Measurements from ENCODE around the gene SETX.
"Not testable (repeated sequence)": the region's sequence is repeated elsewhere in the genome, so short reads cannot be mapped to it uniquely, and the experiment has no call there.

Gene SETX

GRCh38 chr9:132354637-132355355, at the start of gene SETX:
Gene SETX (minus strand): TSS chr9:132354986. CDS start chr9:132349428, 5,558 bp downstream.
- peak; percentile 96 to 98 for DNase-seq

GRCh38 chr9:132404228-132404881, 49.6 kb upstream of the SETX start:
- DNase-seq = no peak

DNA sequence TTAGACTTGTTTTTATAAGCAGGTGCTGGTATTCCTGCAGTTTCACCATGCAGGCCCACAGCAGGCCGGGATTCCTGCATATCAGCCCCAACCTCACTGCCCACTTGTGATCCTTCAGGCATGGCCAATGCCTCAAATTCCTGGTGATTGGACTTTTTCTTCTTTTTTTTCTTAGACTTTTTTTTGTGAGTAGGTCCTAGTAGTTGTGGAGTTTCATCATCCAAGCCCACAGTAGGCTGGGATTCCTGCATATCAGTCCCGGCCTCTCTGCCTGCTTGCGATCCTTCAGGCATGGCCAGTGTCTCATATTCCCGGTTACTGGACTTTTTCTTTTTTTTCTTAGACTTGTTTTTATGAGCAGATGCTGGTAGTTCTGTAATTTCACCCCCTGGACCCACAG, 47.0 kb upstream of the SETX start:
- DNase-seq = no peak

- DNase-seq = no peak
Observed at GRCh38 chr9:132395560-132395959, 40.8 kb upstream of the SETX start.

DNA sequence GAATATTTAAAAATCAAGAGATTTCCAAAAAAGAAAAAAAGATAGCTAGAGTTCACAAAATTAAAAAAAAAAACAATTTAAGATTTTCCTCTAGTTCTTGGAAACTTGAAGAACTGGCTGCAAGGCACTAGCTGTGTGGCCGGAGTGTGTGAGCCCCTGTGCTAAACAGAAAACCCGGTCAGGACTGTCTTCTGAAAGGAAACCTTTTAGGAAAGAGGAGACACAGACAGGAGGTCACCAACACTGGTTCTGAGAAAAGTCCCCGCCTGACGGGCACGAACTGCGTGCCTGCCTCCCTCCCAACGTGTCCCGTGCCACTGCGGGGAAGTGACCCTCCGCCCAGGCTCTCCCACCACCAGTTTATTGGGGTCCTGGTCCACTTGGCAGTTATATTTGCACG, 36.7 kb upstream of the SETX start:
- no peak for DNase-seq

- DNase-seq = no peak
Observed at GRCh38 chr9:132390966-132391365, 36.2 kb upstream of the SETX start.

- DNase-seq = no peak
Observed at GRCh38 chr9:132387133-132387532, 32.3 kb upstream of the SETX start.

GRCh38 chr9:132384376-132384775, 29.6 kb upstream of the SETX start:
- no peak for DNase-seq

DNA sequence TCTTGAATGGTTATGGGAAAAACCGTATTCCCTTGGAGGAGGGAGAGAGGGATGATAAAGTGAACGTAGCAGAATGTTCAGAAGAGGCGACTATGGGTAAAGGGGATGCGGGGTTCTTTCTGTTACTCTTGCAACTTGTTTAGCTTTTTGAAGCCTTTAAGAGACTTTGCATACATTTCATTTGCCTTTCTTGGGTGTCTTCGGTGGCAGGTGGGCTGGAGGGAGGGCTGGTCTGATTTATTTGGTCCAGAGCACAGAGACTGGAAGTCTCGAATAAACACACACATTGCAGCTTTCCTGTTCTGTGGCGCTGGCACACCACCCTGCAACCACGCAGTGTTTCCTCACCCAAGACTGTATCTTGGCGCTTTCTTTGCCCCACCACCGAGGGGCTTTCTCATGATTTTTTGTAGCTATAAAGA, 28.7 kb upstream of the SETX start:
- DNase-seq = no peak

DNA sequence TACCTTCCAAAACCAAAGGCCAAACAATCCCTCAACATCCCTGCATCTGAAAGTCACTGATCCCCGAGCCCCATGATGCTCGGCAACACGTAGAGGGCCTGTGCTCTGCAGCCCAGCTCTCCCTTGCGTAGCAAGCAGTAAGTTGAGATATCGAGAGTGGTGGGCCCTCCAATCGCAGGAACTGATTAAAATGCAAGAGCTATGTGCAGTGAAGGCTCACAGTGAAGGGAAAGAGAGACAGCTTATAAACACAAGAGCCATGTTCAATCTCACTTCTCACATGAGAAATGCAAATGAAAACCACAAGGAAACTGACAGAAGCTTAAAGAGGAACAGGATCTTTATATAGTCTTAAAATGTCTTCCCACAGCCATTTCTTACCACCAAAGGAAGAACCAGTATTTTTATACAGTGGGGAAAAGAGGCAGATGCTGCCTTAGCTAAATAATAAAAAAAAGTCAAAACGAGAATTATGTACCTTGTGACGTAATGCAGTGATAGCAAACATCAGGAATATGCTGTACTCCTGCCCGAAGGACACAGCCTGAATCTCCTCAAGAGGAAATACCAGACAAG, 27.3 kb upstream of the SETX start:
- DNase-seq = peak in 1 of 2 donors; percentile 9

- not testable (repeated sequence) for DNase-seq
Observed at GRCh38 chr9:132378416-132378815, 23.6 kb upstream of the SETX start.

DNA sequence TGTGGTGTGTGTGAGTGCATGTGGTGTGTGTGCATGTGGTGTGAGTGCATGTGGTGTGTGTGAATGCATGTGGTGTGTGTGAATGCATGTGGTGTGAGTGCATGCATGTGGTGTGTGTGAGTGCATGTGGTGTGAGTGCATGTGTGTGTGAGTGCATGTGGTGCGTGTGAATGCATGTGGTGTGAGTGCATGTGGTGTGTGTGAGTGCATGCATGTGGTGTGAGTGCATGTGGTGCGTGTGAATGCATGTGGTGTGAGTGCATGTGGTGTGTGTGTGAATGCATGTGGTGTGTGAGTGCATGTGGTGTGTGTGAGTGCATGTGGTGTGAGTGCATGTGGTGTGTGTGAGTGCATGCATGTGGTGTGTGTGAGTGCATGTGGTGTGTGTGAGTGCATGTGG, 23.0 kb upstream of the SETX start:
- DNase-seq = not testable (repeated sequence)

DNA sequence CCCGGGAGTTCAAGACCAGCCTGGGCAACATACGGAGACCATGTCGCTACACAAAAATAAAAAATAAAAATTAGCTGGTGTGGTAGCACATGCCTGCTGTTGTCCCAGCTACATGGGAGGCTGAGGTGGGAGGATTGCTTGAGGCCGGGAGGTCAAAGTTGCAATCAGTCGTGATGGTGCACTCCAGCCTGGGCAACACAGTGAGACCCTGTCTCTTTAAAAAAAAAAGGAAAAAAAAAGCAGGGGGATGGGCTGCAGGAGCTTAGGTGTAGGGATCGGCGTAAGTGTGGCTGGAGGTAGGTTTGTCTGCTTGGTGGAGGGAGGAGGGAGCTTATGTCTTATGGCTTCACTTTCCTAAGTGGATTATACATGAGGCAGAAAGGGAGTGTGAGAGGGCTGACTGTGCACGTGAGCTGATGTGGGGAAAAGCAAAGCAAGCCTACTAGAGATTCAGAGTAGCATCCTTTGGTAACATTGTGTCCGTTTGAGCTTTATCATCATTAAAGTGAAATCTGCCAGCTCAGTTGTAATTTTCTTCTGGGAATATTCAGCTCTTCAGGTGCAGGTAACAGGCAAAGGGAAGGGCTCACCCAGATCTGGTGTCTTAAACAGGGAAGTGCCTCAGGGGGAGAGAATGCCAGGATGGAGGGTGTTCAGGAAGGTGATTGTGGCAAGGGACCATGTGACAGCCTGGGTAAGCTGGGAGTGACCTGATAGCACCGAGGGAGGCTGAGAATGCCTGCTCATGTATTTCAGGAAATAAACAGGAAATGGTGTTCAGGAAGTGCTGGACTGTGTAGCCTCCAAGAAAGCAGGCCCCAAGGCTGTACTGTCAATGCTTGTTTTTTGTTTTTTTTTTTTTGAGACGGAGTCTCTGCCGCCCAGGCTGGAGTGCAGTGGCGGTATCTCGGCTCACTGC, 17.6 kb upstream of the SETX start:
- peak; percentile 31 to 38 for DNase-seq

- no peak for DNase-seq
Observed at GRCh38 chr9:132370592-132370991, 15.8 kb upstream of the SETX start.

GRCh38 chr9:132369421-132369820, 14.6 kb upstream of the SETX start:
- no peak for DNase-seq

DNA sequence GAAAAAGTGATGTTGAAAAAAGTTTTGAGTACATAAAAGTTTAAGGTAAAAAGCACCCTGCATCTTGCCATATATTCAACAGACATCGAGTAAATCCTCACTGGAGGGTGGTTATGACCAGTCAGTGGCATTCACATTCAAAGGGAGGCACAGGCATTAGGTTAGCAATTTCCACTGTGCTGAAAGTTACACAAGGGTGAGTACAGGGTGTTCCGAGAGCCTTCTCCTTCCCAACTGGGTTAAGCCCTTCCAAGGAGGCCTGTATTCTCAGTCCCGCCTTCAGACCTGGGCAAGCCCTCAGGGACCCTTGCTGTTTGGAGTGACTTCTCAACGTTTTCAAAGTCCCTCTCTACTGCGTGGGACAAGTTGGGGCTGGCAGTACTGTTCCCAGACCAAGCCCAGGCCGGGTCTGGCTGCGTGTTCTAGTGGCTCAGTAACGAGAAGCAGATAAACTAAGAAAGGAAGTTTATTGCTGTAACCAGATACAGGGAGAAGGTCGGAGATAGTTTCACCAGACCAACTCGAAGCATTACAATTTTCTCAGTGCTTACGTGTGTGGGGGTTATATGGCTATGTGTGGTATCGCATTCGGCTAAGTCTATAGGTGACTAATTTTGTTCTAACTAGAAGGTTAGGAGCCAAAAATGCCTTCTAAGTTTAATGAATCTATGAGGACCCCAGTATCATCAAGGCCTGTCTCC, 13.0 kb upstream of the SETX start:
- DNase-seq = no peak

- DNase-seq = no peak
Observed at GRCh38 chr9:132366481-132366880, 11.7 kb upstream of the SETX start.

DNA sequence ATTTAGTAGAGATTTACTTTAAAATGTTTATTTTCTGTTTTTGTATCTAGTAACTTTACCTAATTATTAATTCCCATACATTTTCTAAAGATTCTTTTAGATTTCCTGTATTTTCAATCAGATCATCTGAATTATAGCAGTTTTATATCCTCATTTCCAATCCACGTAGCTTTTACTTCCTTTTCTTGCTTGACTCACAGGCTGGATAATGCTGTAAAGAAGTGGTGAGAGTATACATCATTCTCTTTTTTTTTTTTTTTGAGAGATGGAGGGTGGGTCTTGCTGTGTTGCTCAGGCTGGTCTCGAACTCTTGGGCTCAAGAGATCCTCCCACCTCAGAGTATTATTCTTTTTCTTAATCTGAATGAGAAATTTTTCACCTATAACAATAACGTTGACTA, 11.2 kb upstream of the SETX start:
- DNase-seq = no peak

- no peak for DNase-seq
Observed at GRCh38 chr9:132364068-132364467, 9.3 kb upstream of the SETX start.

DNA sequence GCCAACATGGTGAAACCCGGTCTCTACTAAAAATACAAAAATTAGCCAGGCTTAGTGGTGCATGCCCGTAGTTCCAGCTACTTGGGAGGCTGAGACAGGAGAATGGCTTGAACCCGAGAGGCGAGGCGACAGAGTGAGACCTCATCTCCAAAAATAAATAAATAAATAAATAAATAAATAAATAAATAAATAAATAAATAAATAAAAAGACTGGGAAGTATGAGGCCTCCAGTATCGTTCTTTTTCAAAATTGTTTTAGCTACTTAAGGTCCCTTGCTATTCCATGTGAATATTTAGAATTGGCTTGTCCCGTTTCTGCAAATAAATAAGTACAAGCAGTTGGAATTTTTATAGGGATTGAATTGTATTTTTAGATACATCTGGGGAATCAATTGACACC, 3.0 kb upstream of the SETX start:
- DNase-seq = no peak

DNA sequence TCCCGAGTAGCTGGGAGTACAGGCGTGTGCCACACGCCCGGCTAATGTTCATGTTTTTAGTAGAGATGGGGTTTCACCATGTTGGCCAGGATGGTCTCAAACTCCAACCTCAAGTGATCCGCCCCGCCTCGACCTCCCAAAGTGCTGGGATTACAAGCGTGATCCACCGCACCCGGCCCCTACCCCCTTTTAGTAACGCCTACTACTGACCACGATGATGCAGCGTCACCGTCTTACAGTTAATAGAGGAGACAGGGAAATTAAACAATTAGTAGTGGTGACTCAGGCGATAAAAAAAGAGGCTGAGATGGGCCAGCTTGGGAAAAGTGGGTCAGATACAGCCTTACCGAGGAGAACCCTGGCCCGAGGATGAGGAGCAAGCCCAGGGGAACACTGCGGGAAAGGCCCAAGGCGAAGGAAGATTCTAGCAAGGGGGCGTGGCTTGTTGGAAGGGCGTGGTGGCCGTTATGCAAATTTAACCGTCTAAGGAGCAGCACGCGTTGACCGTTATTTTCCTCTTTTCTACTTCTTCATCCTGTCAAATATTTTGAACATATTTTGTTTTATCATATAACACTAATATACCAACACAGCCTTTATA, 1.6 kb upstream of the SETX start:
- no peak for DNase-seq
